Activated CD4-positive, CD25-positive, alpha-beta regulatory T cell treated with anti-CD3 and anti-CD28 coated beads, Interleukin-2, amount 50 U/mL, for 72 hours (primary cell): ENCODE results near the gene USP17L17.
"Not testable (repeated sequence)": the region's sequence is repeated elsewhere in the genome, so short reads cannot be mapped to it uniquely, and the experiment has no call there.

Source experiments
- DNase-seq: peaks from one replicate; pipeline ENCODE4 v3.0.0; 2021

The USP17L17 gene, protein sequence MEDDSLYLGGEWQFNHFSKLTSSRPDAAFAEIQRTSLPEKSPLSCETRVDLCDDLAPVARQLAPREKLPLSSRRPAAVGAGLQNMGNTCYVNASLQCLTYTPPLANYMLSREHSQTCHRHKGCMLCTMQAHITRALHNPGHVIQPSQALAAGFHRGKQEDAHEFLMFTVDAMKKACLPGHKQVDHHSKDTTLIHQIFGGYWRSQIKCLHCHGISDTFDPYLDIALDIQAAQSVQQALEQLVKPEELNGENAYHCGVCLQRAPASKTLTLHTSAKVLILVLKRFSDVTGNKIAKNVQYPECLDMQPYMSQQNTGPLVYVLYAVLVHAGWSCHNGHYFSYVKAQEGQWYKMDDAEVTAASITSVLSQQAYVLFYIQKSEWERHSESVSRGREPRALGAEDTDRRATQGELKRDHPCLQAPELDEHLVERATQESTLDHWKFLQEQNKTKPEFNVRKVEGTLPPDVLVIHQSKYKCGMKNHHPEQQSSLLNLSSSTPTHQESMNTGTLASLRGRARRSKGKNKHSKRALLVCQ

DNA sequence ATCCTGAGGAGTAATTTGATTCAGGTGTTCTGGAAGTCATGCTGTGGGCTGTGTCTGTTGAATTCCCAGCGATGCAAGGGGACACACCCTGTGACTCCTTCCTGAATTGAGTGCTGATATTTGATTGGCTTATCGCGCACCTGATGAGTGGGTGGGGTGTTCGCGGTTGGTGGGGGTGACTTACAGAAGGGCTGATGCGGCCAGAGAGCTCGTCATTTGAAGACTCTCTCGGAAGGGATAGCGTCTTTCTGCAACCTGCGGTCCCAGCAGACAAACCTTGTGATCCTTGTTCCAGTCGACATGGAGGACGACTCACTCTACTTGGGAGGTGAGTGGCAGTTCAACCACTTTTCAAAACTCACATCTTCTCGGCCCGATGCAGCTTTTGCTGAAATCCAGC, at the start of gene USP17L17:
Gene USP17L17 (plus strand): TSS at position 301 of the 400 bp plus-strand sequence. CDS start 0 bp downstream, at position 301.
- not testable (repeated sequence) for DNase-seq

DNA sequence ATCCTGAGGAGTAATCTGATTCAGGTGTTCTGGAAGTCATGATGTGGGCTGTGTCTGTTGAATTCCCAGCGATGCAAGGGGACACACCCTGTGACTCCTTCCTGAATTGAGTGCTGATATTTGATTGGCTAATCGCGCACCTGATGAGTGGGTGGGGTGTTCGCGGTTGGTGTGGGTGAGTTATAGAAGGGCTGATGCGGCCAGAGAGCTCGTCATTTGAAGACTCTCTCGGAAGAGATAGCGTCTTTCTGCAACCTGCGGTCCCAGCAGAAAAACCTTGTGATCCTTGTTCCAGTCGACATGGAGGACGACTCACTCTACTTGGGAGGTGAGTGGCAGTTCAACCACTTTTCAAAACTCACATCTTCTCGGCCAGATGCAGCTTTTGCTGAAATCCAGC, 33.3 kb upstream of the USP17L17 start, which contains the start of gene USP17L10:
Gene USP17L10 (plus strand): TSS at position 301 of the 400 bp plus-strand sequence. CDS start 0 bp downstream, at position 301.
- not testable (repeated sequence) for DNase-seq

DNA sequence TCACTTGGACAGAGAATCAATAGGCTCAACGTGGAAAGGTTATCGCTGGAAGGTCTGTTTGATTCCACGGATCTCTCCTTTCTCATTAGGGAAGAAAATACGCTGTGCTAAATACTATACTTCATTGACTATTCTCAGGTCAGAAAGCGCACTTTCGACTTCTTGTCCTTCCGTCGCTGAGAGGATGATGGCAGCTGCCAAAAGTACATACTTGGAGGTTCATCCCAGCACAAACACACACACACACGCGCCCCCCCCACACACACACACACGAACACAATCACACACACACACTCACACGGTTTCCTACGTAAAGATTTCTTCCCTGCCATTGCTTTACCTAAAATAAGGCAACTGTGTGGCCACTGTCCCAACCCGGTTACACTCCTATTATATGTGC, 29.0 kb upstream of the USP17L17 start:
- not testable (repeated sequence) for DNase-seq

DNA sequence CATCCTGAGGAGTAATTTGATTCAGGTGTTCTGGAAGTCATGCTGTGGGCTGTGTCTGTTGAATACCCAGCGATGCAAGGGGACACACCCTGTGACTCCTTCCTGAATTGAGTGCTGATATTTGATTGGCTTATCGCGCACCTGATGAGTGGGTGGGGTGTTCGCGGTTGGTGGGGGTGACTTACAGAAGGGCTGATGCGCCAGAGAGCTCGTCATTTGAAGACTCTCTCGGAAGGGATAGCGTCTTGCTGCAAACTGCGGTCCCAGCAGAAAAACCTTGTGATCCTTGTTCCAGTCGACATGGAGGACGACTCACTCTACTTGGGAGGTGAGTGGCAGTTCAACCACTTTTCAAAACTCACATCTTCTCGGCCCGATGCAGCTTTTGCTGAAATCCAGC, 28.6 kb upstream of the USP17L17 start, which contains the start of gene USP17L11:
Gene USP17L11 (plus strand): TSS at position 301 of the 400 bp plus-strand sequence. CDS start 0 bp downstream, at position 301.
- DNase-seq = not testable (repeated sequence)

DNA sequence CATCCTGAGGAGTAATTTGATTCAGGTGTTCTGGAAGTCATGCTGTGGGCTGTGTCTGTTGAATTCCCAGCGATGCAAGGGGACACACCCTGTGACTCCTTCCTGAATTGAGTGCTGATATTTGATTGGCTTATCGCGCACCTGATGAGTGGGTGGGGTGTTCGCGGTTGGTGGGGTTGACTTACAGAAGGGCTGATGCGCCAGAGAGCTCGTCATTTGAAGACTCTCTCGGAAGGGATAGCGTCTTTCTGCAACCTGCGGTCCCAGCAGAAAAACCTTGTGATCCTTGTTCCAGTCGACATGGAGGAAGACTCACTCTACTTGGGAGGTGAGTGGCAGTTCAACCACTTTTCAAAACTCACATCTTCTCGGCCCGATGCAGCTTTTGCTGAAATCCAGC, 23.8 kb upstream of the USP17L17 start, which contains the start of gene USP17L12:
Gene USP17L12 (plus strand): TSS at position 301 of the 400 bp plus-strand sequence. CDS start 0 bp downstream, at position 301.
- DNase-seq = not testable (repeated sequence)

DNA sequence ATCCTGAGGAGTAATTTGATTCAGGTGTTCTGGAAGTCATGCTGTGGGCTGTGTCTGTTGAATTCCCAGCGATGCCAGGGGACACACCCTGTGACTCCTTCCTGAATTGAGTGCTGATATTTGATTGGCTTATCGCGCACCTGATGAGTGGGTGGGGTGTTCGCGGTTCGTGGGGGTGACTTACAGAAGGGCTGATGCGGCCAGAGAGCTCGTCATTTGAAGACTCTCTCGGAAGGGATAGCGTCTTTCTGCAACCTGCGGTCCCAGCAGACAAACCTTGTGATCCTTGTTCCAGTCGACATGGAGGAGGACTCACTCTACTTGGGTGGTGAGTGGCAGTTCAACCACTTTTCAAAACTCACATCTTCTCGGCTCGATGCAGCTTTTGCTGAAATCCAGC, 19.1 kb upstream of the USP17L17 start, which contains the start of gene USP17L13:
Gene USP17L13 (plus strand): TSS at position 301 of the 400 bp plus-strand sequence. CDS start 0 bp downstream, at position 301.
- not testable (repeated sequence) for DNase-seq

DNA sequence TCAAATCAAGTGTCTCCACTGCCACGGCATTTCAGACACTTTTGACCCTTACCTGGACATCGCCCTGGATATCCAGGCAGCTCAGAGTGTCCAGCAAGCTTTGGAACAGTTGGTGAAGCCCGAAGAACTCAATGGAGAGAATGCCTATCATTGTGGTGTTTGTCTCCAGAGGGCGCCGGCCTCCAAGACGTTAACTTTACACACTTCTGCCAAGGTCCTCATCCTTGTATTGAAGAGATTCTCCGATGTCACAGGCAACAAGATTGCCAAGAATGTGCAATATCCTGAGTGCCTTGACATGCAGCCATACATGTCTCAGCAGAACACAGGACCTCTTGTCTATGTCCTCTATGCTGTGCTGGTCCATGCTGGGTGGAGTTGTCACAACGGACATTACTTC, 13.4 kb upstream of the USP17L17 start:
- DNase-seq = peak; percentile 8

DNA sequence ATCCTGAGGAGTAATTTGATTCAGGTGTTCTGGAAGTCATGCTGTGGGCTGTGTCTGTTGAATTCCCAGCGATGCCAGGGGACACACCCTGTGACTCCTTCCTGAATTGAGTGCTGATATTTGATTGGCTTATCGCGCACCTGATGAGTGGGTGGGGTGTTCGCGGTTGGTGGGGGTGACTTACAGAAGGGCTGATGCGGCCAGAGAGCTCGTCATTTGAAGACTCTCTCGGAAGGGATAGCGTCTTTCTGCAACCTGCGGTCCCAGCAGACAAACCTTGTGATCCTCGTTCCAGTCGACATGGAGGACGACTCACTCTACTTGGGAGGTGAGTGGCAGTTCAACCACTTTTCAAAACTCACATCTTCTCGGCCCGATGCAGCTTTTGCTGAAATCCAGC, 9.6 kb upstream of the USP17L17 start, which contains the start of gene USP17L15:
Gene USP17L15 (plus strand): TSS at position 301 of the 400 bp plus-strand sequence. CDS start 0 bp downstream, at position 301.
- DNase-seq = not testable (repeated sequence)

DNA sequence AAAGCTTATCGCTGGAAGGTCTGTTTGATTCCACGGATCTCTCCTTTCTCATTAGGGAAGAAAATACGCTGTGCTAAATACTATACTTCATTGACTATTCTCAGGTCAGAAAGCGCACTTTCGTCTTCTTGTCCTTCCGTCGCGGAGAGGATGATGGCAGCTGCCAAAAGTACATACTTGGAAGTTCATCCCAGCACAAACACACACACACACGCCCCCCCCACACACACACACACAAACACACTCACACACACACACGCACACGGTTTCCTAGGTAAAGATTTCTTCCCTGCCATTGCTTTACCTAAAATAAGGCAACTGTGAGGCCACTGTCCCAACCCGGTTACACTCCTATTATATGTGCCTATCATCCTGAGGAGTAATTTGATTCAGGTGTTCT, 5.2 kb upstream of the USP17L17 start:
- not testable (repeated sequence) for DNase-seq

DNA sequence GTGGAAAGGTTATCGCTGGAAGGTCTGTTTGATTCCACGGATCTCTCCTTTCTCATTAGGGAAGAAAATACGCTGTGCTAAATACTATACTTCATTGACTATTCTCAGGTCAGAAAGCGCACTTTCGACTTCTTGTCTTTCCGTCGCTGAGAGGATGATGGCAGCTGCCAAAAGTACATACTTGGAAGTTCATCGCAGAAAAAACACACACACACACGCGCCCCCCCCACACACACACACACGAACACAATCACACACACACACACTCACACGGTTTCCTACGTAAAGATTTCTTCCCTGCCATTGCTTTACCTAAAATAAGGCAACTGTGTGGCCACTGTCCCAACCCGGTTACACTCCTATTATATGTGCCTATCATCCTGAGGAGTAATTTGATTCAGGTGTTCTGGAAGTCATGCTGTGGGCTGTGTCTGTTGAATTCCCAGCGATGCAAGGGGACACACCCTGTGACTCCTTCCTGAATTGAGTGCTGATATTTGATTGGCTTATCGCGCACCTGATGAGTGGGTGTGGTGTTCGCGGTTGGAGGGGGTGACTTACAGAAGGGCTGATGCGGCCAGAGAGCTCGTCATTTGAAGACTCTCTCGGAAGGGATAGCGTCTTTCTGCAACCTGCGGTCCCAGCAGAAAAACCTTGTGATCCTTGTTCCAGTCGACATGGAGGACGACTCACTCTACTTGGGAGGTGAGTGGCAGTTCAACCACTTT, 4.4 kb downstream of the USP17L17 start, which contains the start of gene USP17L18:
Gene USP17L18 (plus strand): TSS at position 678 of the 728 bp plus-strand sequence. CDS start 0 bp downstream, at position 678.
- DNase-seq = not testable (repeated sequence)

DNA sequence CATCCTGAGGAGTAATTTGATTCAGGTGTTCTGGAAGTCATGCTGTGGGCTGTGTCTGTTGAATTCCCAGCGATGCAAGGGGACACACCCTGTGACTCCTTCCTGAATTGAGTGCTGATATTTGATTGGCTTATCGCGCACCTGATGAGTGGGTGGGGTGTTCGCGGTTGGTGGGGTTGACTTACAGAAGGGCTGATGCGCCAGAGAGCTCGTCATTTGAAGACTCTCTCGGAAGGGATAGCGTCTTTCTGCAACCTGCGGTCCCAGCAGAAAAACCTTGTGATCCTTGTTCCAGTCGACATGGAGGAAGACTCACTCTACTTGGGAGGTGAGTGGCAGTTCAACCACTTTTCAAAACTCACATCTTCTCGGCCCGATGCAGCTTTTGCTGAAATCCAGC, 9.4 kb downstream of the USP17L17 start, which contains the start of gene USP17L19:
Gene USP17L19 (plus strand): TSS at position 301 of the 400 bp plus-strand sequence. CDS start 0 bp downstream, at position 301.
- not testable (repeated sequence) for DNase-seq

DNA sequence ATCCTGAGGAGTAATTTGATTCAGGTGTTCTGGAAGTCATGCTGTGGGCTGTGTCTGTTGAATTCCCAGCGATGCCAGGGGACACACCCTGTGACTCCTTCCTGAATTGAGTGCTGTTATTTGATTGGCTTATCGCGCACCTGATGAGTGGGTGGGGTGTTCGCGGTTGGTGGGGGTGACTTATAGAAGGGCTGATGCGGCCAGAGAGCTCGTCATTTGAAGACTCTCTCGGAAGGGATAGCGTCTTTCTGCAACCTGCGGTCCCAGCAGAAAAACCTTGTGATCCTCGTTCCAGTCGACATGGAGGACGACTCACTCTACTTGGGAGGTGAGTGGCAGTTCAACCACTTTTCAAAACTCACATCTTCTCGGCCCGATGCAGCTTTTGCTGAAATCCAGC, 14.1 kb downstream of the USP17L17 start, which contains the start of gene USP17L20:
Gene USP17L20 (plus strand): TSS at position 301 of the 400 bp plus-strand sequence. CDS start 0 bp downstream, at position 301.
- DNase-seq = not testable (repeated sequence)

DNA sequence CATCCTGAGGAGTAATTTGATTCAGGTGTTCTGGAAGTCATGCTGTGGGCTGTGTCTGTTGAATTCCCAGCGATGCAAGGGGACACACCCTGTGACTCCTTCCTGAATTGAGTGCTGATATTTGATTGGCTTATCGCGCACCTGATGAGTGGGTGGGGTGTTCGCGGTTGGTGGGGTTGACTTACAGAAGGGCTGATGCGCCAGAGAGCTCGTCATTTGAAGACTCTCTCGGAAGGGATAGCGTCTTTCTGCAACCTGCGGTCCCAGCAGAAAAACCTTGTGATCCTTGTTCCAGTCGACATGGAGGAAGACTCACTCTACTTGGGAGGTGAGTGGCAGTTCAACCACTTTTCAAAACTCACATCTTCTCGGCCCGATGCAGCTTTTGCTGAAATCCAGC, 18.9 kb downstream of the USP17L17 start, which contains the start of gene USP17L21:
Gene USP17L21 (plus strand): TSS at position 301 of the 400 bp plus-strand sequence. CDS start 0 bp downstream, at position 301.
- not testable (repeated sequence) for DNase-seq

DNA sequence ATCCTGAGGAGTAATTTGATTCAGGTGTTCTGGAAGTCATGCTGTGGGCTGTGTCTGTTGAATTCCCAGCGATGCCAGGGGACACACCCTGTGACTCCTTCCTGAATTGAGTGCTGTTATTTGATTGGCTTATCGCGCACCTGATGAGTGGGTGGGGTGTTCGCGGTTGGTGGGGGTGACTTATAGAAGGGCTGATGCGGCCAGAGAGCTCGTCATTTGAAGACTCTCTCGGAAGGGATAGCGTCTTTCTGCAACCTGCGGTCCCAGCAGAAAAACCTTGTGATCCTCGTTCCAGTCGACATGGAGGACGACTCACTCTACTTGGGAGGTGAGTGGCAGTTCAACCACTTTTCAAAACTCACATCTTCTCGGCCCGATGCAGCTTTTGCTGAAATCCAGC, 23.6 kb downstream of the USP17L17 start, which contains the start of gene USP17L22:
Gene USP17L22 (plus strand): TSS at position 301 of the 400 bp plus-strand sequence. CDS start 0 bp downstream, at position 301.
- DNase-seq = not testable (repeated sequence)

DNA sequence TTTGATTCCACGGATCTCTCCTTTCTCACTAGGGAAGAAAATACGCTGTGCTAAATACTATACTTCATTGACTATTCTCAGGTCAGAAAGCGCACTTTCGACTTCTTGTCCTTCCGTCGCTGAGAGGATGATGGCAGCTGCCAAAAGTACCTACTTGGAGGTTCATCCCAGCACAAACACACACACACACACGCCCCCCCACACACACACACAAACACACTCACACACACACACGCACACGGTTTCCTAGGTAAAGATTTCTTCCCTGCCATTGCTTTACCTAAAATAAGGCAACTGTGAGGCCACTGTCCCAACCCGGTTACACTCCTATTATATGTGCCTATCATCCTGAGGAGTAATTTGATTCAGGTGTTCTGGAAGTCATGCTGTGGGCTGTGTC, 28.0 kb downstream of the USP17L17 start:
- DNase-seq = not testable (repeated sequence)
